K562 (cell line): ENCODE results near the gene WEE1. TPM values are rescaled to one million over a fixed set of nuclear protein-coding genes. Genes with fewer than 3 reads are reported as not detected.
A peak's percentile ranks its signal among the peaks of the same experiment; 100 is the strongest.

Source experiments
- CAMTA2 ChIP-seq: fragments of 250-450 bp; sonication (Bioruptor Pico); conservative IDR thresholded peaks from 2 replicates; pipeline ENCODE4 v1.5.1; 2022
- CREB1 ChIP-seq, 2 experiments: sonication (generic) in 1 of 2; formaldehyde crosslinking in 1 of 2; IDR thresholded peaks; 2 replicates each; pipeline versions ENCODE4 v1.6.1 to v1.8.0; 2012 to 2022; ENCODE audit warnings: inconsistent platforms in 1 of 2, mild to moderate bottlenecking in 1 of 2, missing genetic modification reagents in 1 of 2, moderate library complexity in 1 of 2
- DMBX1 ChIP-seq: fragments of 250-450 bp; sonication (Bioruptor Pico); IDR thresholded peaks from 2 replicates; pipeline ENCODE4 v1.8.0; 2022; ENCODE audit warnings: inconsistent platforms, mild to moderate bottlenecking, moderate library complexity, borderline replicate concordance
- HMGN3 ChIP-seq: IDR thresholded peaks from 2 replicates; pipeline ENCODE4 v1.6.1; 2011; ENCODE audit warnings: borderline replicate concordance, low read depth, mild to moderate bottlenecking, mixed read lengths, low read length; ENCODE audit not compliant: insufficient read length; ENCODE audit errors: extremely low read depth
- IRF2 ChIP-seq: sonication (generic); formaldehyde crosslinking; IDR thresholded peaks from 2 replicates; pipeline ENCODE4 v1.8.1; 2022; ENCODE audit warnings: mild to moderate bottlenecking, missing genetic modification reagents
- MED1 ChIP-seq: sonication (generic); formaldehyde crosslinking; IDR thresholded peaks from 2 replicates; pipeline ENCODE4 v1.8.1; 2023; ENCODE audit warnings: missing genetic modification reagents, borderline replicate concordance
- MYBL2 ChIP-seq, 2 experiments: fragments of 450-650 bp in 1 of 2; sonication (generic) in 1 of 2; formaldehyde crosslinking in 1 of 2; IDR thresholded peaks; 2 replicates each; pipeline versions ENCODE4 v1.6.1 to v1.8.1; 2017 to 2022; ENCODE audit warnings: borderline replicate concordance in 1 of 2, inconsistent platforms in 1 of 2, low read depth in 1 of 2, mild to moderate bottlenecking in 1 of 2, missing genetic modification reagents in 1 of 2, moderate library complexity in 1 of 2
- NBN ChIP-seq: fragments of 450-650 bp; IDR thresholded peaks from 2 replicates; pipeline ENCODE4 v1.6.1; 2016; ENCODE audit warnings: low read depth, mild to moderate bottlenecking
- NCOA6 ChIP-seq: fragments of 450-650 bp; IDR thresholded peaks from 2 replicates; pipeline ENCODE4 v1.6.1; 2017; ENCODE audit warnings: mild to moderate bottlenecking
- PYGO2 ChIP-seq: fragments of 450-650 bp; IDR thresholded peaks from 2 replicates; pipeline ENCODE4 v1.6.1; 2016; ENCODE audit warnings: mild to moderate bottlenecking, missing genetic modification characterization, moderate library complexity, missing compliant biosample characterization
- SMARCA4 ChIP-seq: fragments of 450-650 bp; IDR thresholded peaks from 2 replicates; pipeline ENCODE4 v1.6.1; 2016
- SMARCC2 ChIP-seq: fragments of 450-650 bp; IDR thresholded peaks from 2 replicates; pipeline ENCODE4 v1.6.1; 2017; ENCODE audit warnings: antibody characterized with exemption, moderate library complexity, mild to moderate bottlenecking, low read depth
- ZNF589 ChIP-seq: fragments of 200-800 bp; sonication (Bioruptor generic); IDR thresholded peaks from 2 replicates; pipeline ENCODE4 v1.6.1; 2016; ENCODE audit warnings: low read depth, missing genetic modification characterization, missing compliant biosample characterization
- ZNF668 ChIP-seq: fragments of 250-450 bp; sonication (Bioruptor Pico); IDR thresholded peaks from 2 replicates; pipeline ENCODE4 v1.8.0; 2022; ENCODE audit warnings: mild to moderate bottlenecking, inconsistent platforms
- polyA plus RNA-seq, 8 experiments: library from polyadenylated mRNA; depleted of rRNA in 4 of 8; stranded (reverse) in 5 of 8; unstranded in 3 of 8; fragments of >200 nt; fragmentation: Nextera tagmentation in 2 of 8; fragmentation: Illumina TruSeq in 1 of 8; extraction: Ambion mirVana in 2 of 8; extraction: Trizol in 1 of 8; gene quantifications; 2 replicates each; pipeline versions ENCODE4 v1.2.1 to v1.2.3, GENCODE V29; 2011 to 2014; ENCODE audit warnings: inconsistent platforms in 1 of 8, missing spikeins in 1 of 8
- total RNA-seq, 7 experiments: library from RNA; depleted of rRNA in 6 of 7; stranded (reverse); fragments of >200 nt in 6 of 7; fragmentation: Illumina TruSeq in 2 of 7; extraction: Trizol in 2 of 7; gene quantifications; 2 replicates each; pipeline versions ENCODE4 v1.2.1 to v1.2.3, GENCODE V29; 2011 to 2021; ENCODE audit warnings: low replicate concordance in 1 of 7
- TF ChIP-seq, protein P1 (sequence below), 2 experiments: fragments of 450-650 bp; IDR thresholded peaks; 2 replicates each; pipeline ENCODE4 v1.6.1; 2018; ENCODE audit warnings: mild to moderate bottlenecking in 2 of 2, low read depth in 1 of 2; ENCODE audit not compliant: partially characterized antibody in 2 of 2
- TF ChIP-seq, protein P2 (sequence below): fragments of 450-650 bp; IDR thresholded peaks from 2 replicates; pipeline ENCODE4 v1.6.1; 2017; ENCODE audit warnings: mild to moderate bottlenecking, moderate library complexity
- TF ChIP-seq, protein P3 (sequence below): fragments of 450-650 bp; IDR thresholded peaks from 2 replicates; pipeline ENCODE4 v1.6.1; 2016; ENCODE audit warnings: antibody characterized with exemption

The WEE1 gene
- total and polyA plus RNA-seq, 9 of the 15 experiments (the other 6 are each of a cell fraction or from before 2014, with no cell fraction given), result 21.9 to 99.0 (median 67.4) TPM

DNA sequence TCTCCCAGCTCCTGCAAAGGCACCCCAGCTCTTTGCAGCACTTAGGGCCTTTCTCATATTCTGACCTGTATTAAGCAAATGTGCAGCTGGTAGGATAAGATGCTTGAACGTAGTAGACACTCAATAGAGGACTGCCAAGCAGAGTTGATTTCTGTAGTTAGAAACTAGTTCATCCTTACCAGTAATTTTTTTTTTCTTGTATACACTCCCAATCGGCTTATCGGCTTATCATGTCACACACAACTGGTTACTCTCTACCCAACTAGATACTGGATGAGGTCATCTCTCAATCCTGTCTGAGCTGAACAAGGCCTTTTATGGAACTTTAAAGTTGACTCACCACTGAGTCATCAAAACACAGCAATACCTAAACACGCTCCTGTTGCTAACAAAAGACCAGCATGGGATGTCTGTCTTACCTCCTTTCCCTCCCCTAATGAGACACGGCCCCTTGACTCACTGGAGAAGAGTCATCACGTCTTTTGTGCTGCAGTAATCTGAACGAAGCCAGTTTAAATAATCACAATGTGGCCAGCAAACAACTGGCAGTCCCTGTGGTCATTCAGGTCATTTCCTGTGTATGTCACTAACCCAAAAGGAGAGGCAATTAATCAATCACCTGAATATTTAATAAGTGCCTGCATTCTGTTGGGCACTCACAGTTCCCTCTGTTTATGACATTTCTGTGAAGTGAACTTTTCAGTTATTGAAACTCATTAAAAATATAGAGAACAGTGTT is 7.5 kb upstream of the WEE1 start (continued):
- TF ChIP-seq SMARCC2, result peak; percentile 97
- TF ChIP-seq MED1 (CRISPR knock-in tag), result no peak
- peak; percentile 98 for TF ChIP-seq SMARCA4
- TF ChIP-seq MYBL2 (IDR thresholded peaks at IDR 0.05; ENCODE audit: low read depth), result peak; percentile 69
- no peak for TF ChIP-seq MYBL2 (CRISPR knock-in tag; IDR thresholded peaks at IDR 0.05; ENCODE audit: borderline replicate concordance)
- TF ChIP-seq, protein P1, sequence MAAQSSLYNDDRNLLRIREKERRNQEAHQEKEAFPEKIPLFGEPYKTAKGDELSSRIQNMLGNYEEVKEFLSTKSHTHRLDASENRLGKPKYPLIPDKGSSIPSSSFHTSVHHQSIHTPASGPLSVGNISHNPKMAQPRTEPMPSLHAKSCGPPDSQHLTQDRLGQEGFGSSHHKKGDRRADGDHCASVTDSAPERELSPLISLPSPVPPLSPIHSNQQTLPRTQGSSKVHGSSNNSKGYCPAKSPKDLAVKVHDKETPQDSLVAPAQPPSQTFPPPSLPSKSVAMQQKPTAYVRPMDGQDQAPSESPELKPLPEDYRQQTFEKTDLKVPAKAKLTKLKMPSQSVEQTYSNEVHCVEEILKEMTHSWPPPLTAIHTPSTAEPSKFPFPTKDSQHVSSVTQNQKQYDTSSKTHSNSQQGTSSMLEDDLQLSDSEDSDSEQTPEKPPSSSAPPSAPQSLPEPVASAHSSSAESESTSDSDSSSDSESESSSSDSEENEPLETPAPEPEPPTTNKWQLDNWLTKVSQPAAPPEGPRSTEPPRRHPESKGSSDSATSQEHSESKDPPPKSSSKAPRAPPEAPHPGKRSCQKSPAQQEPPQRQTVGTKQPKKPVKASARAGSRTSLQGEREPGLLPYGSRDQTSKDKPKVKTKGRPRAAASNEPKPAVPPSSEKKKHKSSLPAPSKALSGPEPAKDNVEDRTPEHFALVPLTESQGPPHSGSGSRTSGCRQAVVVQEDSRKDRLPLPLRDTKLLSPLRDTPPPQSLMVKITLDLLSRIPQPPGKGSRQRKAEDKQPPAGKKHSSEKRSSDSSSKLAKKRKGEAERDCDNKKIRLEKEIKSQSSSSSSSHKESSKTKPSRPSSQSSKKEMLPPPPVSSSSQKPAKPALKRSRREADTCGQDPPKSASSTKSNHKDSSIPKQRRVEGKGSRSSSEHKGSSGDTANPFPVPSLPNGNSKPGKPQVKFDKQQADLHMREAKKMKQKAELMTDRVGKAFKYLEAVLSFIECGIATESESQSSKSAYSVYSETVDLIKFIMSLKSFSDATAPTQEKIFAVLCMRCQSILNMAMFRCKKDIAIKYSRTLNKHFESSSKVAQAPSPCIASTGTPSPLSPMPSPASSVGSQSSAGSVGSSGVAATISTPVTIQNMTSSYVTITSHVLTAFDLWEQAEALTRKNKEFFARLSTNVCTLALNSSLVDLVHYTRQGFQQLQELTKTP (IDR thresholded peaks at IDR 0.05; ENCODE audit: low read depth in 1 of 2, partially characterized antibody in 2 of 2), result peak; percentile 82 to 92
- peak; percentile 43; the same call in 1 of the 2 replicates for TF ChIP-seq ZNF589
- TF ChIP-seq DMBX1 (CRISPR knock-in tag), result peak; percentile 22; the same call in 1 of the 2 replicates
- TF ChIP-seq HMGN3, result peak; percentile 66
- TF ChIP-seq IRF2 (CRISPR knock-in tag), result no peak
- TF ChIP-seq, protein P2, sequence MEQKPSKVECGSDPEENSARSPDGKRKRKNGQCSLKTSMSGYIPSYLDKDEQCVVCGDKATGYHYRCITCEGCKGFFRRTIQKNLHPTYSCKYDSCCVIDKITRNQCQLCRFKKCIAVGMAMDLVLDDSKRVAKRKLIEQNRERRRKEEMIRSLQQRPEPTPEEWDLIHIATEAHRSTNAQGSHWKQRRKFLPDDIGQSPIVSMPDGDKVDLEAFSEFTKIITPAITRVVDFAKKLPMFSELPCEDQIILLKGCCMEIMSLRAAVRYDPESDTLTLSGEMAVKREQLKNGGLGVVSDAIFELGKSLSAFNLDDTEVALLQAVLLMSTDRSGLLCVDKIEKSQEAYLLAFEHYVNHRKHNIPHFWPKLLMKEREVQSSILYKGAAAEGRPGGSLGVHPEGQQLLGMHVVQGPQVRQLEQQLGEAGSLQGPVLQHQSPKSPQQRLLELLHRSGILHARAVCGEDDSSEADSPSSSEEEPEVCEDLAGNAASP, result no peak
- no peak for TF ChIP-seq NCOA6
- TF ChIP-seq CAMTA2, result no peak
- TF ChIP-seq, protein P3, sequence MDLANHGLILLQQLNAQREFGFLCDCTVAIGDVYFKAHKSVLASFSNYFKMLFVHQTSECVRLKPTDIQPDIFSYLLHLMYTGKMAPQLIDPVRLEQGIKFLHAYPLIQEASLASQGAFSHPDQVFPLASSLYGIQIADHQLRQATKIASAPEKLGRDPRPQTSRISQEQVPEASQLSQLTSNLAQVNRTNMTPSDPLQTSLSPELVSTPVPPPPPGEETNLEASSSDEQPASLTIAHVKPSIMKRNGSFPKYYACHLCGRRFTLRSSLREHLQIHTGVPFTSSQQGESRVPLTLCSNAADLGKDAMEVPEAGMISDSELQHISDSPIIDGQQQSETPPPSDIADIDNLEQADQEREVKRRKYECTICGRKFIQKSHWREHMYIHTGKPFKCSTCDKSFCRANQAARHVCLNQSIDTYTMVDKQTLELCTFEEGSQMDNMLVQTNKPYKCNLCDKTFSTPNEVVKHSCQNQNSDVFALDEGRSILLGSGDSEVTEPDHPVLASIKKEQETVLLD, result peak; percentile 72; the same call in 1 of the 2 replicates
- no peak for TF ChIP-seq ZNF668 (CRISPR knock-in tag)
- peak; percentile 65; the same call in 1 of the 2 replicates for TF ChIP-seq CREB1 (IDR thresholded peaks at IDR 0.05)
- TF ChIP-seq CREB1 (CRISPR knock-in tag; IDR thresholded peaks at IDR 0.05), result 0 out of 2 replicates have a peak, but pooled peaks have one; percentile 37
- TF ChIP-seq NBN, result peak; percentile 96
- TF ChIP-seq PYGO2 (tag), result no peak
